K562 (cell line): Measurements from ENCODE around the gene PRDM16. TPM values are rescaled to one million over a fixed set of nuclear protein-coding genes. Genes with fewer than 3 reads are reported as not detected.

Source experiments
- ATAC-seq: fragments of 200-7000 bp; cut with Tn5 transposase; 3 replicates; pipeline ENCODE4 v1.9.1; 2020; ENCODE audit warnings: moderate library complexity
- BruUV-seq: library from RNA; stranded (reverse); fragments of 400-500 nt; replicated peaks from 2 replicates; lab custom pipeline; 2021; lab: Mats Ljungman, UMichigan
- CTCF ChIA-PET: fragments of 300-600 bp; formaldehyde crosslinking; extraction: SDS; loops from one replicate; lab custom pipeline; 2021; ENCODE audit warnings: low intra/inter-chr PET ratio; lab: Yijun Ruan, JAX
- POLR2A ChIA-PET: fragments of 300-600, 350-650 bp; sonication (Branson Sonifier 250); formaldehyde crosslinking; extraction: SDS; loops from one replicate; lab custom pipeline; 2021; ENCODE audit warnings: antibody characterized with exemption, inconsistent platforms; lab: Yijun Ruan, JAX
- DNase-seq, 4 experiments: peaks; one replicate each; pipeline versions ENCODE4 v3.0.0 to v3.0.0-alpha.2; 2011 to 2018; ENCODE audit warnings: low spot score in 3 of 4, mixed read lengths in 3 of 4; ENCODE audit errors: extremely low read depth in 1 of 4
- FAIRE-seq: peaks from 2 replicates; lab custom pipeline; 2011; peaks lifted over from hg19 to GRCh38; lab: Jason Lieb, UNC
- H2AFZ ChIP-seq: 2 replicates; pipeline ENCODE4 v1.6.0; 2011; ENCODE audit warnings: low read depth, low read length, control low read depth, inconsistent platforms
- H3K27ac ChIP-seq: fragments of 200-600 bp; 3 replicates; pipeline ENCODE4 v1.8.0; 2011; ENCODE audit warnings: low read depth, mild to moderate bottlenecking, control low read depth, inconsistent platforms, low read length, moderate library complexity, mixed read lengths; ENCODE audit errors: extremely low read depth
- H3K27me3 ChIP-seq, 2 experiments: fragments of 300-600 bp in 1 of 2; 2 replicates in 1 of 2; 3 replicates in 1 of 2; pipeline versions ENCODE4 v1.6.0 to v1.8.0; 2011; ENCODE audit warnings: inconsistent platforms in 2 of 2, low read length in 2 of 2, mild to moderate bottlenecking in 1 of 2, mixed read lengths in 1 of 2, moderate library complexity in 1 of 2; ENCODE audit not compliant: control insufficient read depth in 2 of 2, insufficient read depth in 2 of 2
- H3K36me3 ChIP-seq: fragments of 300-600 bp; 3 replicates; pipeline ENCODE4 v1.8.0; 2011; ENCODE audit warnings: mild to moderate bottlenecking, low read length, inconsistent platforms; ENCODE audit not compliant: control insufficient read depth, insufficient read depth
- H3K4me1 ChIP-seq, 2 experiments: fragments of 200-600 bp in 1 of 2; replicated peaks in 1 of 2; 2 replicates in 1 of 2; 3 replicates in 1 of 2; pipeline versions ENCODE4 v1.5.1 to v1.8.0; 2011; ENCODE audit warnings: inconsistent platforms in 2 of 2, low read length in 2 of 2, mild to moderate bottlenecking in 1 of 2, mixed read lengths in 1 of 2, moderate library complexity in 1 of 2; ENCODE audit not compliant: control insufficient read depth in 2 of 2, insufficient read depth in 2 of 2
- H3K4me2 ChIP-seq: 2 replicates; pipeline ENCODE4 v1.6.1; 2011; ENCODE audit warnings: low read length, control low read depth, inconsistent platforms, mixed read lengths; ENCODE audit not compliant: insufficient read depth
- H3K4me3 ChIP-seq: fragments of 200-600 bp; sonication (generic), shearing (Covaris generic); 2 replicates; pipeline ENCODE4 v1.5.1; 2016; ENCODE audit warnings: control low read depth, inconsistent platforms
- H3K79me2 ChIP-seq: fragments of 200-600 bp; 3 replicates; pipeline ENCODE4 v1.8.0; 2011; ENCODE audit warnings: low read length, inconsistent platforms; ENCODE audit not compliant: control insufficient read depth, insufficient read depth
- H3K9ac ChIP-seq, 2 experiments: 2 replicates each; pipeline versions ENCODE4 v1.6.0 to v1.6.1; 2011; ENCODE audit warnings: low read depth in 2 of 2, low read length in 2 of 2, control low read depth in 1 of 2, inconsistent platforms in 1 of 2, mild to moderate bottlenecking in 1 of 2, mixed read lengths in 1 of 2; ENCODE audit not compliant: insufficient read depth in 1 of 2
- H3K9me1 ChIP-seq: one replicate; pipeline ENCODE4 v1.6.0; 2011; ENCODE audit warnings: inconsistent platforms, mild to moderate bottlenecking, low read length, moderate library complexity; ENCODE audit not compliant: control insufficient read depth, insufficient read depth
- H3K9me3 ChIP-seq: replicated peaks from 2 replicates; pipeline ENCODE4 v1.5.1; 2011; ENCODE audit warnings: low read depth, low read length, inconsistent platforms; ENCODE audit not compliant: control insufficient read depth, insufficient read depth
- H4K20me1 ChIP-seq: replicated peaks from 2 replicates; pipeline ENCODE4 v1.6.1; 2011; ENCODE audit warnings: low read length, inconsistent platforms, mixed read lengths; ENCODE audit not compliant: control insufficient read depth, insufficient read depth
- C11orf30 ChIP-seq: fragments of 450-650 bp; IDR thresholded peaks from 2 replicates; pipeline ENCODE4 v1.6.1; 2016; ENCODE audit warnings: low read depth, mild to moderate bottlenecking
- EP400 ChIP-seq: fragments of 450-650 bp; IDR thresholded peaks from 2 replicates; pipeline ENCODE4 v1.6.1; 2017; ENCODE audit warnings: antibody characterized with exemption, mild to moderate bottlenecking, moderate library complexity
- MAFG ChIP-seq: fragments of 450-650 bp; conservative IDR thresholded peaks from 2 replicates; pipeline ENCODE4 v1.6.1; 2016; ENCODE audit warnings: missing genetic modification characterization, missing compliant biosample characterization
- MEIS2 ChIP-seq: fragments of 450-650 bp; IDR thresholded peaks from 2 replicates; pipeline ENCODE4 v1.6.1; 2014; ENCODE audit warnings: mild to moderate bottlenecking; ENCODE audit not compliant: partially characterized antibody
- PKNOX1 ChIP-seq: fragments of 450-650 bp; IDR thresholded peaks from 2 replicates; pipeline ENCODE4 v1.6.1; 2016
- SMARCE1 ChIP-seq: fragments of 450-650 bp; IDR thresholded peaks from 2 replicates; pipeline ENCODE4 v1.7.1; 2016; ENCODE audit warnings: mild to moderate bottlenecking
- TRIM25 ChIP-seq: fragments of 450-650 bp; IDR thresholded peaks from 2 replicates; pipeline ENCODE4 v1.7.0; 2016; ENCODE audit warnings: borderline replicate concordance
- XRCC4 ChIP-seq: IDR thresholded peaks from one replicate; pipeline ENCODE4 v1.6.1; 2011; ENCODE audit not compliant: insufficient read depth, insufficient read length; ENCODE audit errors: extremely low read depth
- ZNF165 ChIP-seq: fragments of 250-450 bp; sonication (Bioruptor Pico); IDR thresholded peaks from 2 replicates; pipeline ENCODE4 v1.4.0; 2020; ENCODE audit warnings: borderline replicate concordance
- WGBS: fragments of 100-300 bp; shearing (Covaris generic); methylation state at CpG from one replicate; pipeline ENCODE4 v1.1.6; 2016; ENCODE audit warnings: low coverage, mixed read lengths; ENCODE audit not compliant: insufficient coverage; ENCODE audit errors: missing lambda C conversion rate; 5-methylcytosine and 5-hydroxymethylcytosine counted together
- in situ Hi-C: fragments of 300-500 bp; cut with MboI; formaldehyde crosslinking; loops from 4 replicates; pipeline ENCODE4 v1.15.0; 2018; ENCODE audit warnings: inconsistent platforms, mixed read lengths
- intact Hi-C: fragments of 100-400 bp; cut with micrococcal nuclease; formaldehyde crosslinking; loops from 2 replicates; pipeline ENCODE4 v1.14.2; 2022
- polyA plus RNA-seq, 8 experiments: library from polyadenylated mRNA; depleted of rRNA in 4 of 8; stranded (reverse) in 5 of 8; unstranded in 3 of 8; fragments of >200 nt; fragmentation: Nextera tagmentation in 2 of 8; fragmentation: Illumina TruSeq in 1 of 8; extraction: Ambion mirVana in 2 of 8; extraction: Trizol in 1 of 8; gene quantifications; 2 replicates each; pipeline versions ENCODE4 v1.2.1 to v1.2.3, GENCODE V29; 2011 to 2014; ENCODE audit warnings: inconsistent platforms in 1 of 8, missing spikeins in 1 of 8
- total RNA-seq, 7 experiments: library from RNA; depleted of rRNA in 6 of 7; stranded (reverse); fragments of >200 nt in 6 of 7; fragmentation: Illumina TruSeq in 2 of 7; extraction: Trizol in 2 of 7; gene quantifications; 2 replicates each; pipeline versions ENCODE4 v1.2.1 to v1.2.3, GENCODE V29; 2011 to 2021; ENCODE audit warnings: low replicate concordance in 1 of 7

PRDM16 gene
- total and polyA plus RNA-seq, 9 of the 15 experiments (the other 6 are each of a cell fraction or from before 2014, with no cell fraction given): 0.10 to 0.27 TPM; not detected in 7

GRCh38 chr1:3215198-3216014 is 146.4 kb downstream of the PRDM16 start:
- H3K4me3 ChIP-seq: no peak overlapping the region
- DNase-seq: no peak
- no peak overlapping the region for H2AFZ ChIP-seq
- in situ Hi-C loops (no loop called here), intact Hi-C loops (no loop called here)
- H3K9me1 ChIP-seq: no peaks in the 10 kb centered on the region
- ChIA-PET POLR2A (no interaction called here), CTCF (no interaction called here)
- FAIRE-seq: no peak
- H3K36me3 ChIP-seq: no peaks in the 10 kb centered on the region
- H4K20me1 ChIP-seq: peaks cover 19% of the 10 kb centered on the region
- TF ChIP-seq SMARCE1 (no peak), MAFG (no peak), ZNF165 (CRISPR knock-in tag) (no peak), C11orf30 (no peak), PKNOX1 (peak; percentile 63; the same call in 1 of the 2 replicates), MEIS2 (peak; percentile 35), XRCC4 (no peak), EP400 (no peak), TRIM25 (no peak)
- no peak for ATAC-seq
- H3K79me2 ChIP-seq: no peaks in the 10 kb centered on the region
- H3K27ac ChIP-seq: no peak overlapping the region
- no peaks in the 10 kb centered on the region; a peak in 1 of 5 replicates for H3K4me1 ChIP-seq
- BruUV-seq: no TSS peak
- H3K27me3 ChIP-seq: peaks cover 48 to 92% of the 10 kb centered on the region in 2 experiments
- WGBS: 2% methylated on average over 25 of the region's 27 CpGs
- H3K9ac ChIP-seq: no peak overlapping the region
- no peak overlapping the region for H3K4me2 ChIP-seq
- H3K9me3 ChIP-seq: no peaks in the 10 kb centered on the region
